Suppressor macrophage treated with lipopolysaccharide for 1 hour (primary cell): ENCODE data around the gene RINT1.

Source experiments
- DNase-seq, 3 donors: peaks; one replicate each; pipeline ENCODE4 v3.0.0-alpha.2; 2020 to 2022

Gene RINT1

DNA sequence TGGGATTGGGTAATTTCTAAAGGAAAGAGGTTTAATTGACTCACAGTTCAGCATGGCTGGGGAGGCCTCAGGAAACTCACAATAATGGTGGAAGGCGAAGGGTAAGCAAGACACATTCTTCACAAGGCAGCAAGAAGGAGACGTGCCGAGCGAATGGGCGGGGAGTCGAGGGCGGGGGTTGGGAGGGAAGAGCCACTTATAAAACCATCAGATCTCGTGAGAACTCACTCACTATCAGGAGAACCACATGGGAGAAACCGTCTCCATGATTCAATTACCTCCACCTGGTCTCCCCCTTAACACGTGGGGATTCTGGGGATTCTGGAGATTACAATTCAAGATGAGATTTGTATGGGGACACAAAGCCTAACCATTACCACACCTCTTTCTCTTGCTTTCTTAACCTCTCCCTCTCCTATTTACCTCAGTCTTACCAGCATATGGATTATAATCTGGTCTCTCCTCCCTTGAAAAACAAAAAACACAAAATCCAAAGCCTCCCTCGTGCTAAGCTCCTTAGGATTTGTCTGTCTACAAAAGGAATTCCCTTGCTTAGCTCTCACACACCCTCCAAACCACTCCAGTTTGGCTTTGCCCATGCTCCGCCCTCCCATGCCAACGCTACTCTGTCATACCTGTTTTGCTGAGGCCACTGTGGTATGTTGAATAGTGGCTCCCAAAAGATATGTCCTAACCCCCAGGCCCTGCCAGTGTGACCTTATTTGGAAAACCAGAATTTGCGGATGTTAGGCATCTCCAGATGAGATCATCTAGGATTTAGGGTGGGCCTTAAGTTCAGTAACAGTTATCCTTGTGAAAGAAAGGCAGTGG lies 68.9 kb downstream of the RINT1 start:
- DNase-seq, result no peak

DNA sequence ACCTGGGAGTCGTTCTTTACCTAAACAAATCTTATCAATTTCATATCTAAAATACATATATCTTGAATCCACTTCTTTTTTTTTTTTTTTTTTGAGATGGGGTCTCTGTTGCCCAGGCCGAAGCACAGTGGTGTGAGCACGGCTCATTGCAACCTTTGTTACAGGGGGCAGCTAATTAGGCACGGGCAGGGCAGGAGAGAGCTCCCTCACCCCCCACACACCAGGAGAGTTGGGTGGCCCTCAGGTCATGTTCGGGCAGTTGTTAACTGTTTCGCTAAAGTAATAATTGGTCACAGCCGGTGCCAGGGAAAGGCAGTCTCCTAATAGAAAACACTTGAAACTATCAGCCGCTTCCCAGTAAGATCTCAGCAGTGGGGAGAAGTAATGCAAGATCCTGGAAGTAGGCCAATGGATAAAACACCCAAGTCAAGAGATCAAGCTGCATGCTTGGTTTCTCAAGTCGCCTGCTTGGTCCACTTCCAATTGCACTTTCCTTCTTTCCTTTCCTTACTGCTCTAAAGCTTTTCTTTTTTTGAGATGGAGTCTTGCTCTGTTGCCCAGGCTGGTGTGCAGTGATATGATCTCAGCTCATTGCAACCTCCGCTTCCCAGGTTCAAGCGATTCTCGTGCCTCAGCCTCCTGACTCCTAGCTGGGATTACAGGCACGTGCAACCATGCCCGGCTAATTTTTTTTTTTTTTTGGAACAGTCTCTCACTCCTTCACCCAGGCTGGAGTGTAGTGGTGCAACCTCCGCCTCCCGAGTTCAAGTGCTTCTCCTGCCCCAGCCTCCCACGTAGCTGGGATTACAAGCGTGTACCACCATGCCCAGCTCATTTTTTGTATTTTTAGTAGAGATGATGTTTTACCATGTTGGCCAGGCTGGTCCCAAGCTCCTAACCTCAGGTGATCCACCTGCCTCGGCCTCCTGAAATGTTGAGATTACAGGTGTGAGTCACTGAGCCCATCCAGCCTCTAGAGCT lies 70.6 kb downstream of the RINT1 start:
- DNase-seq, result no peak

DNA sequence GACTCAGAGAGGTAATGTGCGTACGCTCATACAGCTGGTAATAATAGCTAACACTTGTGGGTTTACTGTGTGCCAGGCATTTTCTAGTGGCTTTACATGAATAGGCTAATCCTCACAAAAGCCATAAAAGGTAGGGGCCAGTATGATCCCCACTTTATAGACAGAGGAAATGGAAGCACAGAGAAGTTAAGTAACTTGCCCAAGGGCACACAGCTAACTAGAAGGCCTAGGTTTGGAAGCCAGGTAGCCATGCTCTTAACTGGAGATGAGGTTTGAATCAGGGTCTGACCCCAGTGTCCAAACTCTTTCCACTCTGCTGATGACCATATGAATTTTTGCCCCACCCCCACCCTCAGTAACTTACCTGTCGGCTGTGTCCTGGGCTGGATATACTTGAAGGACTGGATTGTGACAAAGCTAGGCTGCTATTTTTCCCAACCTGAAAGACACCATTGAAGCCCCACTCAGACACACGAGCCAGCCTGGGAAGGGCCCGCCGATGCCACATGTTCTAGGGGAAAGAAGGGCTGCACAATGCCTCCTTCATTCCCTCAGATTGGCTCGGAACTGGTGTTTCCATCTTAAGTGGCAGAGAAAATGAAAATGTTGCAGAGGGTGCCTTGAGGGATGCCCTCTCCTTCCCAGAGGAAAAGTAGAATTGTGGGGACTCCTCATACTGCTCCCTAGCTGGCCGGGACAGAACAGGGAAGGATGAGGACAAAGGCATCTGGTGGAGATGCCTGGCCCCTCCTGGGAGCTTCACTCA lies 78.3 kb downstream of the RINT1 start:
- no peak for DNase-seq

DNA sequence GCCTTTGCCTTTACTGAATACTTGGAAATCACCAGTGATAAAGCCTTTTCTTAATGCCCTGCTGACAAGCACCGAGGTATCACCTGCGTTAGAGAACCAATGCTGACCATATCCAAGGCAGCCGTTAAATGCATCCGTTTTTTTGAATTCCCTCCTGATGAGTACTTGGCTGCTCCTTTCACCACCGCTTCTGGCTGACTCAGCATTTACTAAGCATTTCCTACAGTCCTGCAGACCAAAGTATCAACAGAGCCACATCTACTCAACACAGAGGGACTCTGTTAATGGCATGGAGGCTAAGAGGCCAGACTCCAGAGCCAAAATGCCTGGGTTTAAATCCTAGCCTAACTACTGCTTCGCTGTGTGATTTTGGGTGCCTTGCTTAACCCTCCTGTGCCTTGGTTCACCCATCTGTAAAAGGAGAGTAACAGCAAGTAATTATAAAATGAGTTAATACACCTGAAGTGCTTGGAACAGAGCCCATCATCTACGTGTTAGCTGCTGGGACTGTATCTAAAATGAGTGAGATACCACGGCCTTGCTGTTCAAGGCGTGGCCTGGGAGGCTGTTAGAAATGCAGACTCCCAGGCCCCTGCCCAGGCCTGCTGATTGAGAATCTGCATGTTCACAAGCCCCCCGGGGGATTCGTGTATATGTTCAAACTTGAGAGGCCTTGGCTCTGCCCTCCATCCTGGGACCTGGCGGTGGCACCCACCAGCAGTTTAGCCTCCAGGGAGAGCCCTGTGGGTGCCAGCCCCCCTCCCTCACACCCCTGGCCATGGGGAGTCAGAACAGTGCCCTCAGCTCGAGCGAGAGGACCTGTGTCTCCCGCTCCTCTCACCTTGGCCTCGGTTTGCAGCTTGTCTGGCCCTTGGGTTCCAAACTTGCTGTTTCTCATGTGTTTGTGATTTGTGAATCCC lies 80.1 kb downstream of the RINT1 start:
- no peak for DNase-seq

DNA sequence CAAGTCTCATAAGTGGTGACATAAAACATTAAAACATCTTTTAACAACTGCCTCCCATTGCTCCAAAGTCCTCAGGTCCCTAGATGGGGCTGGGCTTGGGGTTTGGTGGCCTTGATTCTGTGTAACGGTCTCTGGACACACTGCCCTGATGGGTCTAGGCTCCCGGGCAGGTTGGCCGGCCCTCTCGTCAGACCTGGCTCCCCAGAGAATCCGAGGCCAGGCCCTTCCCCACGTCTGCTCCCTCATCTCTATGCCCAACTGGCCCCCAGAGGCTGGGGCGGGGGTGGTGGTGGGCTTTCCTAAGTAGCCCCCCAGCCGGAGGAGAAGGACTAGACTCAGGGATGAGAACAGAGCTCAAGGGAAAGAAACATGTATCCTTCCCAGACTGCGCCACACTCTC lies 80.8 kb downstream of the RINT1 start:
- no peak for DNase-seq

DNA sequence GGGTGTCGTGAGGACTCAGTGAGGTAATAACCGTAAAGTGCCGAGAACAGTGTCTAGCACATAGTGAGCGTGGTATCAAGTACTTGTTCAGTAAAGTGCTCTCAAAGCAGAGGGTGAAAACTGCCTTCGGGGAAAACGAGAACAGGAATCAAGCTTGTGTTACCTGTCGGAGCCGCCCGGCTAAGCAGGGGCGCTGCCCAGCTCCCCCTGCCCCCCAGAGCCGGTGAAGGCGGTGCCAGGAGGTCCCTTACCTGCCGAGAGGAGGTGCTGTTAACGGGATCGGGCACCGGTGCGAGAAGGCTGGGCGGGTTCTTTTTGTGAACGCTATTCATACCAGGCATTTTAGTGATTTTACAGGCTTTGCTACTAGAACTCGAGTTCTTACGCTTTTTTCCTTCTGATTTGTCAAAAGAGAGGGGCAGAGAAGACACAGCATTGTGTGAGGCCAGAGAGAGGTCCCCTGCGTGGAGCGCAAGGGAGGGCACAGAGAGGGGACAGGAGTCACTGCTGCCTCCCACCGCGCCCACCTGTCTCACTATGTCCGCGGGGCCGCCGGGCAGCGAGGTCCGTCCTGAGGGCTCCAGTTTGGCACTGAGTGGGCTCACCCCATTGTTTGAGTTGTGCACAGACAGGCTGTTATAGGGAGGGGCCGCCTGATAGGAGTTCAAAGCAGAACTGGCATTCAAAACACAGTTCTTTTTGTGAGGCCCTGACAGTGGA lies 81.8 kb downstream of the RINT1 start:
- DNase-seq, result no peak

DNA sequence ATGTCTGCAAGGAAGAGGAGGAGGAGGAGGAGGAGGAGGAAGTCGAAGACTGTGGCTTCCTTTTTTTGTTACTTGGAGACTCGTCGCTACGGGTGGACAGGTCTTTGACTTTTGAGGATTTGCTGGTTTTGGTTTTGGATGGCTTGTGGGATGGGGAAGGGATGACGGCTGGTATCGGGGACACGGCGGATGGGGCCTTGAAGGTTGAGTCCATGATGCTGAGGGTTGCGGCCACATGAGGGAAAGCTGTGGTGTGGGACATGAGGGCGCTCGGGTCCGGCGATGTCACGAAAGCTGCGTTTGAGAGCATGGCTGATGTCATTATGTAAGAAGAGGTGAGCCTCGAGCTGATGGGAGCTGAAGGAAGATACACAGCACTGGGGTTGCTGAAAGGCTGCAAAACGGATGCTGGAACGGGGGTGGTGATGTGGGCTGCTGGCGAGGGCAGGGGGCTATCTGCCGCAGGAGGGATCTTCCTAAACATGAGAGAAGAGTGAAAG lies 82.4 kb downstream of the RINT1 start:
- no peak for DNase-seq
